H1 (cell line): ENCODE data around the gene LTBP1. TPM values are rescaled to one million over a fixed set of nuclear protein-coding genes. Genes with fewer than 3 reads are reported as not detected.

Experiments
- CTCF ChIA-PET: fragments of 300-600 bp; sonication (Branson Sonifier 250); formaldehyde crosslinking; loops from one replicate; lab custom pipeline; 2021; ENCODE audit not compliant: partially characterized antibody; lab: Charles Lee
- POLR2A ChIA-PET: fragments of 300-600 bp; sonication (Branson Sonifier 250); formaldehyde crosslinking; loops from one replicate; lab custom pipeline; 2021; ENCODE audit warnings: inconsistent platforms; ENCODE audit not compliant: partially characterized antibody; lab: Charles Lee
- DNase-seq, 2 experiments: peaks; one replicate each; pipeline versions ENCODE4 v3.0.0 to v3.0.0-alpha.2; 2010 to 2022; ENCODE audit warnings: low spot score in 2 of 2, low read depth in 1 of 2, mixed read lengths in 1 of 2
- FAIRE-seq: peaks from 2 replicates; lab custom pipeline; 2011; peaks lifted over from hg19 to GRCh38; lab: Jason Lieb, UNC
- H2AFZ ChIP-seq: 2 replicates; pipeline ENCODE4 v1.8.1; 2012; ENCODE audit warnings: low read length, inconsistent platforms
- H2AK5ac ChIP-seq: 2 replicates; pipeline ENCODE4 v1.6.1; 2013; ENCODE audit warnings: low read depth, low read length
- H2BK120ac ChIP-seq: replicated peaks from 2 replicates; pipeline ENCODE3; 2013; ENCODE audit warnings: low read depth, low read length, inconsistent platforms
- H2BK12ac ChIP-seq: 2 replicates; pipeline ENCODE4 v1.6.1; 2013; ENCODE audit warnings: low read depth, low read length
- H2BK15ac ChIP-seq: 2 replicates; pipeline ENCODE4 v1.6.1; 2013; ENCODE audit warnings: low read length
- H2BK20ac ChIP-seq: 2 replicates; pipeline ENCODE4 v1.6.1; 2013; ENCODE audit warnings: low read length
- H2BK5ac ChIP-seq: 2 replicates; pipeline ENCODE4 v1.6.1; 2013; ENCODE audit warnings: low read depth, low read length
- H3K14ac ChIP-seq: 2 replicates; pipeline ENCODE4 v1.6.1; 2013; ENCODE audit warnings: inconsistent platforms; ENCODE audit not compliant: insufficient read length
- H3K18ac ChIP-seq: 2 replicates; pipeline ENCODE4 v1.6.1; 2013; ENCODE audit warnings: low read length; ENCODE audit errors: extremely low read depth
- H3K23ac ChIP-seq: 2 replicates; pipeline ENCODE4 v1.6.1; 2013; ENCODE audit warnings: inconsistent platforms; ENCODE audit not compliant: insufficient read length
- H3K23me2 ChIP-seq: 2 replicates; pipeline ENCODE4 v1.6.1; 2013; ENCODE audit warnings: low read depth, low read length
- H3K27ac ChIP-seq: 2 replicates; pipeline ENCODE4 v1.6.1; 2011; ENCODE audit warnings: low read depth, low read length, inconsistent platforms
- H3K27me3 ChIP-seq, 4 experiments: replicated peaks in 1 of 4; 1 replicate in 1 of 4; 2 replicates in 3 of 4; pipeline versions ENCODE4 v1.6.1 to v1.8.1; 2011 to 2013; ENCODE audit warnings: low read length in 3 of 4, mild to moderate bottlenecking in 3 of 4, inconsistent platforms in 2 of 4, mixed read lengths in 2 of 4, moderate library complexity in 1 of 4; ENCODE audit not compliant: control insufficient read depth in 3 of 4, insufficient read depth in 3 of 4; ENCODE audit errors: extremely low read depth in 1 of 4
- H3K36me3 ChIP-seq, 4 experiments: 2 replicates each; pipeline versions ENCODE4 v1.6.1 to v1.8.1; 2011 to 2013; ENCODE audit warnings: mild to moderate bottlenecking in 4 of 4, low read length in 3 of 4, moderate library complexity in 2 of 4, control low read depth in 1 of 4, inconsistent platforms in 1 of 4; ENCODE audit not compliant: insufficient read depth in 4 of 4, control insufficient read depth in 2 of 4
- H3K4ac ChIP-seq: replicated peaks from 2 replicates; pipeline ENCODE3; 2013; ENCODE audit warnings: low read length, low read depth, mixed read lengths, inconsistent platforms; ENCODE audit not compliant: insufficient read length
- H3K4me1 ChIP-seq, 4 experiments: replicated peaks in 1 of 4; 1 replicate in 1 of 4; 2 replicates in 3 of 4; pipeline versions ENCODE4 v1.6.1 to v1.8.1; 2011 to 2013; ENCODE audit warnings: low read length in 3 of 4, inconsistent platforms in 2 of 4, mixed read lengths in 1 of 4; ENCODE audit not compliant: insufficient read depth in 4 of 4, control insufficient read depth in 3 of 4
- H3K4me2 ChIP-seq, 2 experiments: 2 replicates each; pipeline versions ENCODE4 v1.6.1 to v1.8.1; 2011 to 2013; ENCODE audit warnings: low read depth in 2 of 2, low read length in 2 of 2, control low read depth in 1 of 2, inconsistent platforms in 1 of 2, mild to moderate bottlenecking in 1 of 2; ENCODE audit not compliant: insufficient read depth in 1 of 2
- H3K4me3 ChIP-seq, 4 experiments: fragments of 200-600, 300-600 bp in 1 of 4; sonication (generic), shearing (Covaris generic), sonication (Bioruptor Twin) in 1 of 4; 2 replicates each; pipeline versions ENCODE4 v1.5.1 to v1.8.1; 2011 to 2016; ENCODE audit warnings: low read length in 4 of 4, low read depth in 3 of 4, control low read depth in 2 of 4, inconsistent platforms in 2 of 4, mild to moderate bottlenecking in 2 of 4, mixed read lengths in 1 of 4, moderate library complexity in 1 of 4; ENCODE audit not compliant: insufficient read depth in 2 of 4; ENCODE audit errors: extremely low read depth in 1 of 4
- H3K56ac ChIP-seq: replicated peaks from 2 replicates; pipeline ENCODE3; 2013; ENCODE audit warnings: low read depth, mild to moderate bottlenecking, mixed read lengths, low read length, inconsistent platforms; ENCODE audit not compliant: insufficient read length
- H3K79me1 ChIP-seq: 2 replicates; pipeline ENCODE4 v1.6.1; 2013; ENCODE audit warnings: low read depth, low read length, control low read depth
- H3K79me2 ChIP-seq, 2 experiments: 2 replicates each; pipeline versions ENCODE4 v1.6.1 to v1.8.1; 2012 to 2013; ENCODE audit warnings: low read length in 2 of 2, mild to moderate bottlenecking in 2 of 2, inconsistent platforms in 1 of 2; ENCODE audit not compliant: insufficient read depth in 2 of 2, control insufficient read depth in 1 of 2
- H3K9ac ChIP-seq, 4 experiments: replicated peaks in 1 of 4; 1 replicate in 1 of 4; 2 replicates in 3 of 4; pipeline versions ENCODE4 v1.6.1 to v1.8.1; 2011 to 2013; ENCODE audit warnings: low read depth in 3 of 4, low read length in 3 of 4, control low read depth in 2 of 4, mild to moderate bottlenecking in 2 of 4, moderate library complexity in 2 of 4, inconsistent platforms in 1 of 4; ENCODE audit errors: extremely low read depth in 1 of 4
- H3K9me3 ChIP-seq, 2 experiments: 2 replicates each; pipeline versions ENCODE4 v1.6.1 to v1.8.1; 2012 to 2013; ENCODE audit warnings: mild to moderate bottlenecking in 2 of 2, moderate library complexity in 2 of 2, control low read depth in 1 of 2, inconsistent platforms in 1 of 2, low read depth in 1 of 2, low read length in 1 of 2, mixed read lengths in 1 of 2; ENCODE audit not compliant: insufficient read depth in 2 of 2
- H4K20me1 ChIP-seq, 2 experiments: replicated peaks in 1 of 2; 2 replicates each; pipeline versions ENCODE3 to v1.8.1; 2011 to 2013; ENCODE audit warnings: inconsistent platforms in 2 of 2, low read length in 2 of 2, mild to moderate bottlenecking in 1 of 2; ENCODE audit not compliant: insufficient read depth in 2 of 2, control insufficient read depth in 1 of 2
- H4K5ac ChIP-seq: 2 replicates; pipeline ENCODE4 v1.6.1; 2013; ENCODE audit warnings: low read length, low read depth, mixed read lengths, inconsistent platforms; ENCODE audit not compliant: insufficient read length
- H4K8ac ChIP-seq: 2 replicates; pipeline ENCODE4 v1.8.0; 2013; ENCODE audit warnings: mild to moderate bottlenecking, moderate library complexity, low read length, inconsistent platforms; ENCODE audit not compliant: insufficient read depth; ENCODE audit errors: extremely low read depth
- H4K91ac ChIP-seq: replicated peaks from 2 replicates; pipeline ENCODE3; 2013; ENCODE audit warnings: low read length, mixed read lengths, inconsistent platforms; ENCODE audit not compliant: insufficient read length
- ATF3 ChIP-seq: IDR thresholded peaks from 2 replicates; pipeline ENCODE4 v1.6.1; 2011; ENCODE audit warnings: low read depth, mild to moderate bottlenecking, low read length; ENCODE audit not compliant: insufficient read depth
- KDM4A ChIP-seq: IDR thresholded peaks from one replicate; pipeline ENCODE4 v1.7.1; 2012; ENCODE audit warnings: low read depth, mild to moderate bottlenecking, moderate library complexity, low read length, inconsistent platforms; ENCODE audit not compliant: severe bottlenecking
- NANOG ChIP-seq: IDR thresholded peaks from 2 replicates; pipeline ENCODE4 v1.6.1; 2011; ENCODE audit warnings: low read length, low read depth, mild to moderate bottlenecking, inconsistent platforms; ENCODE audit not compliant: insufficient read depth, poor library complexity, severe bottlenecking
- SUZ12 ChIP-seq: fragments of 200-600 bp; sonication (generic); IDR thresholded peaks from 2 replicates; pipeline ENCODE4 v1.6.1; 2012; ENCODE audit warnings: mild to moderate bottlenecking, inconsistent platforms, low read length, moderate library complexity, mixed read lengths
- WGBS, 2 experiments: shearing (Covaris generic) in 1 of 2; methylation state at CpG; one replicate each; pipeline versions ENCODE4 v1.1.6 to v1.1.7; 2013 to 2015; ENCODE audit warnings: low lambda C conversion rate in 2 of 2, mixed read lengths in 2 of 2, inconsistent platforms in 1 of 2, low coverage in 1 of 2, missing lambda C conversion rate in 1 of 2; ENCODE audit not compliant: insufficient replicate concordance in 2 of 2, insufficient coverage in 1 of 2, insufficient read length in 1 of 2; ENCODE audit errors: extremely low coverage in 1 of 2, missing lambda C conversion rate in 1 of 2; 5-methylcytosine and 5-hydroxymethylcytosine counted together
- polyA plus RNA-seq, 7 experiments: library from polyadenylated mRNA; depleted of rRNA in 3 of 7; stranded (reverse) in 5 of 7; unstranded in 2 of 7; fragments of >200 nt in 5 of 7; fragments of 200-250 nt in 2 of 7; gene quantifications; 1 replicate in 5 of 7; 2 replicates in 1 of 7; 4 replicates in 1 of 7; pipeline versions ENCODE4 v1.2.1 to v1.2.3, GENCODE V29; 2011 to 2013; ENCODE audit warnings: missing spikeins in 2 of 7, mixed read lengths in 2 of 7
- total RNA-seq: library from RNA; stranded (reverse); fragmentation: NEBNext Ultra II Directional; extraction: Animal tissue kit (Norgen Biotek cat#: 25700); gene quantifications from 2 replicates; pipeline ENCODE4 v1.2.1, GENCODE V29; 2021

LTBP1 gene
- total and polyA plus RNA-seq, 2 of the 8 experiments (the other 6 are each of a cell fraction or from before 2014, with no cell fraction given) = 15.4 to 24.7 TPM

DNA sequence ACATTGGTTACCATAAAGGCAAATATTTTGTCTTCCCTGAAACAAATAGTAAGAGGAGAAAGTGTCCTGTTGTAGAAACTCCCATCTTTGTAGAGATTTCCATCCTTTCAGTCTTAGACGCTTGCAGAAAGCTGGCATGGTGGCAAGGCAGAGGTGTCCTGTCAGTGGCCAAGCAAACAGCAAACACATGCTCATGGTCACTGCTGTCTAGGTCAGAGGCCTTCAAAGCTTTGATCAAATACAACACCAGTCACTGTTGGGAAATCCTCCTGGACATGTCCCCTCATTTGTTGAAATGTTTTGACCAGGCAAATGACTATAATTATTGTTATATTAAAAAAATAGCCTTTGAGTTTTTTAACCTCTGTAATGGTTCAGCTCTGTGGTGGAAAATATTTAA lies 55.1 kb downstream of the LTBP1 start:
- H3K4me1 ChIP-seq = no peaks in the 10 kb centered on the region
- H3K27me3 ChIP-seq = peaks cover 0 to 2% (median 0%) of the 10 kb centered on the region in 4 experiments; a peak in 1 of 7 replicates
- ChIA-PET POLR2A (no interaction called here), CTCF (interaction anchor here (1.0 kb wide), 1 partner anchor 79 kb away, joined by 3 read pairs; no protein-coding TSS in a partner anchor)
- H4K91ac ChIP-seq = no peak overlapping the region
- H3K23me2 ChIP-seq = no peaks in the 10 kb centered on the region
- H3K79me1 ChIP-seq = no peaks in the 10 kb centered on the region; the same call in 1 of the 2 replicates
- WGBS, 2 experiments = 60% methylated on average over 1 of the region's 1 CpG; no CpG with 5 or more reads in 1 of the 2 experiments
- H3K36me3 ChIP-seq = no peaks in the 10 kb centered on the region
- H3K9ac ChIP-seq = no peak overlapping the region
- no peaks in the 10 kb centered on the region for H4K20me1 ChIP-seq
- no peak overlapping the region for H2AK5ac ChIP-seq
- H2BK20ac ChIP-seq = no peak overlapping the region
- H2AFZ ChIP-seq = no peak overlapping the region
- no peak overlapping the region for H3K18ac ChIP-seq
- FAIRE-seq (no peak), DNase-seq (no peak)
- no peak overlapping the region for H2BK5ac ChIP-seq
- no peak overlapping the region for H3K23ac ChIP-seq
- H3K4me3 ChIP-seq = no peak overlapping the region
- H3K79me2 ChIP-seq = no peaks in the 10 kb centered on the region
- H3K27ac ChIP-seq = no peak overlapping the region
- no peak overlapping the region for H3K56ac ChIP-seq
- no peak overlapping the region for H2BK12ac ChIP-seq
- no peak overlapping the region for H4K5ac ChIP-seq
- no peaks in the 10 kb centered on the region for H3K9me3 ChIP-seq
- no peak overlapping the region for H2BK120ac ChIP-seq
- H4K8ac ChIP-seq = no peak overlapping the region
- no peak overlapping the region for H3K4me2 ChIP-seq
- H2BK15ac ChIP-seq = no peak overlapping the region
- TF ChIP-seq KDM4A (no peak), NANOG (no peak), ATF3 (no peak), SUZ12 (no peak)
- H3K14ac ChIP-seq = no peak overlapping the region
- H3K4ac ChIP-seq = no peak overlapping the region
